ENCODE results near the gene RPS6KA1.

Gene RPS6KA1

GRCh38 chr1:26531651-26532131, 2.1 kb downstream of the RPS6KA1 start:
- no peak for DNase-seq

GRCh38 chr1:26533951-26534509, 4.5 kb downstream of the RPS6KA1 start:
- peak in 1 of 56 donors; percentile 44 for DNase-seq

GRCh38 chr1:26535201-26535600, 5.6 kb downstream of the RPS6KA1 start:
- peak in 4 of 56 donors; percentile 14 to 29 (median 22) for DNase-seq

GRCh38 chr1:26536081-26536480, 6.5 kb downstream of the RPS6KA1 start:
- DNase-seq = no peak

GRCh38 chr1:26536521-26536920, 7.0 kb downstream of the RPS6KA1 start:
- DNase-seq = no peak

GRCh38 chr1:26537951-26538352, 8.4 kb downstream of the RPS6KA1 start:
- DNase-seq = peak in 27 of 56 donors; percentile 5 to 72 (median 29)

- peak in 9 of 56 donors; percentile 8 to 60 (median 21) for DNase-seq
Observed at GRCh38 chr1:26538480-26539412, 9.2 kb downstream of the RPS6KA1 start.

GRCh38 chr1:26539722-26540121, 10.2 kb downstream of the RPS6KA1 start:
- DNase-seq = no peak

- DNase-seq = no peak
Observed at GRCh38 chr1:26540351-26540750, 10.8 kb downstream of the RPS6KA1 start.

- peak in 1 of 56 donors; percentile 48 for DNase-seq
Observed at GRCh38 chr1:26541431-26541815, 11.9 kb downstream of the RPS6KA1 start.

- DNase-seq = peak in 44 of 56 donors; percentile 19 to 79 (median 53)
Observed at GRCh38 chr1:26541816-26542711, 12.5 kb downstream of the RPS6KA1 start.

GRCh38 chr1:26542771-26543451, 13.3 kb downstream of the RPS6KA1 start:
- peak in 4 of 56 donors; percentile 26 to 57 (median 34) for DNase-seq

- DNase-seq = no peak
Observed at GRCh38 chr1:26543462-26543861, 13.9 kb downstream of the RPS6KA1 start.

GRCh38 chr1:26544126-26544525, 14.6 kb downstream of the RPS6KA1 start:
- no peak for DNase-seq

GRCh38 chr1:26545969-26546323, 16.4 kb downstream of the RPS6KA1 start:
- no peak for DNase-seq

GRCh38 chr1:26546375-26546774, 16.8 kb downstream of the RPS6KA1 start:
- DNase-seq = no peak

GRCh38 chr1:26546819-26547218, 17.3 kb downstream of the RPS6KA1 start:
- no peak for DNase-seq

GRCh38 chr1:26548841-26549240, 19.3 kb downstream of the RPS6KA1 start:
- no peak for DNase-seq

GRCh38 chr1:26550946-26551345, 21.4 kb downstream of the RPS6KA1 start:
- no peak for DNase-seq

- no peak for DNase-seq
Observed at GRCh38 chr1:26552720-26553119, 23.2 kb downstream of the RPS6KA1 start.

Data from amygdala (tissue), 56 donors.